ENCODE data around the gene ANTKMT.

DNA sequence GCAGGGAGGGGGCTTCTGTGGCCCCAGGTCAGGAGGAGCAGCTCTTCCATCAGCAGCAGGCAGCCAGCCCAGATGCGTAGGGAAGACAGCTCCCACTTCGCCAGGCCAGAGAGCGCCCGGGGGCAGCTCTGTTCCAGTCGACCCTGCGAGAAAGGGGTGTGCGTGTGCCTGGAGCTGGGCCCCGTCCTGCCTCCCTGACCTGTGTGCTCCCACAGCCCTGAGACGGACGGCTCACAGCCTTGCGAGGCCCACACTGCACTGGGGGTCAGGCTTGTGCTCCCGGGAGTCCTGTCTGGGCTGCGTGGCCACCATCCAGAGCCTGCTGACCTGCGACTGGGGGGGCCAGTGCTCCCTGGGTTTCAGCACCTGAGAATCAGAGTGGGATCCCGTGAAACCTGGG, 39.1 kb downstream of the ANTKMT start:
- TF ChIP-seq CTCF (IDR thresholded peaks at IDR 0.05) (no peak), POLR2A (IDR thresholded peaks at IDR 0.05) (no peak)
